Stromal cell of bone marrow (primary cell): ENCODE data around the gene CEP57L1.
"Not testable (repeated sequence)": the region's sequence is repeated elsewhere in the genome, so short reads cannot be mapped to it uniquely, and the experiment has no call there.

ENCODE experiments used
- DNase-seq: peaks from one replicate; pipeline ENCODE4 v3.0.0-alpha.2; 2012; ENCODE audit warnings: low read depth

The CEP57L1 gene

DNA sequence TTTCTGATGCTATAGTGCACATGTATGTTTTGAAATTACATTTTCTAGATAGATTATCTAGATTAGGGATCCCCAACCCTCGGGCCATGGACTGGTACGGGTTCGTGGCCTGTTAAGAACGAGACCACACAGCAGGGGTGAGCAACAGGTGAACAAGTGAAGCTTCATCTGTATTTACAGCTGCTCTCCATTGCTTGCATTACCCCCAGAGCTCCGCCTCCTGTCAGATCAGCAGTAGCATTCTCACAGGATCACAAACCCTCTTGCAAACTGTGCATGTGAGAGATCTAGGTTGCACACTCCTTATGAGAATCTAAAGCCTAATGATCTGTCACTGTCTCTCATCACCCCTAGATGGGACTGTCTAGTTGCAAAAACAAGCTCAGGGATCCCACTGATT, 10.4 kb downstream of the CEP57L1 start:
- DNase-seq, result no peak

DNA sequence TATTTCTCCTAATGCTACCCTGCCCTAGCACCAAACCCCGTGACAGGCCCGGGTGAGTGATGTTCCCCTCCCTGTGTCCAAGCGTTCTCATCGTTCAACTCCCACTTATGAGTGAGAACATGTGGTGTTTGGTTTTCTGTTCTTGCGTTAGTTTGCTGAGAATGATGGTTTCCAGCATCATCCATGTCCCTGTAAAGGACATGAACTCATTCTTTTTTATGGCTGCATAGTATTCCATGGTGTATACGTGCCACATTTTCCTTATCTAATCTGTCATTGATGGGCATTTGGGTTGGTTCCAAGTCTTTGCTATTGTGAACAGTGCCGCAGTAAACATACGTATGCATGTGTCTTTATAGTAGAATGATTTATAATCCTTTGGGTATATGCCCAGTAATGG, 14.4 kb downstream of the CEP57L1 start:
- not testable (repeated sequence) for DNase-seq

- DNase-seq, result not testable (repeated sequence)
Measured at GRCh38 chr6:109112663-109113062, 17.4 kb downstream of the CEP57L1 start.

- no peak for DNase-seq
Measured at GRCh38 chr6:109117346-109118035, 22.2 kb downstream of the CEP57L1 start.

DNA sequence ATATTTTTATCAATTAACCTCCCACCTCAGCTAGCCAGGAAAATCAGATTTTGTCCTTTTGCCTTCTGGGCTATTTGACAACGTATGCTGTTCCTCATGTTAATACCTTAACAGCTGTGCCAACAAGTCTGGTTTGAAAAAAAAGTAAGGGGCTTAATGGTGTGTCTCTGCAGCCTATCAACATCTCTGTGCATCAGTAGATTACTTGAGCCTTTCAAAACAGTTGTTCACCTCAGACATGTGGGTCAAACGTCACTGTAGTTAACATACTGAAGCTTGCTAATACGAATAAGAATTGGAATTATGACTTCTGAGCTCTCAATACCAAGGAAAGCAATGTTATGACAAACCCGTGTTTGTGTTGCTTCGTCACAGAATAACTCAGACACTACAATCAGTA, 23.0 kb downstream of the CEP57L1 start:
- no peak for DNase-seq

- DNase-seq, result no peak
Measured at GRCh38 chr6:109118871-109119354, 23.6 kb downstream of the CEP57L1 start.

DNA sequence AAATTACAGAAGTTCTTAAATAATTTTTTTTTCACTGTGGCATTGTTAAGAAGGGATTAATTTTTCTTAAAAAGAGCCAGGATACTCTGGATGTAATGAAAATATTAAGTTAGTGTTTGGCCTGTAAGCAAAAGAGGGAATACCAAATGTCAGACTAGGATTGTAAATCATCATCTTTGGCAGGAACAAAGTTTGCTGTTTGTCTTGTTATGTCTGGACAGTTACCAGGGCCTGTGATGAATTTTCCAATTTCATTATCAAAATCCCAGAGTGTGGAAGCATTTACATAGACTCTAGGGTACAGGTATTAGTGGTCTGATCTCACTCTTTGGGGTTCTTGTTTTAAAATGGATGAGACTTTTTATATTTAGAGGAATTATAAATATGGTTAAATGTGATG, 26.1 kb downstream of the CEP57L1 start:
- DNase-seq, result peak; percentile 43

DNA sequence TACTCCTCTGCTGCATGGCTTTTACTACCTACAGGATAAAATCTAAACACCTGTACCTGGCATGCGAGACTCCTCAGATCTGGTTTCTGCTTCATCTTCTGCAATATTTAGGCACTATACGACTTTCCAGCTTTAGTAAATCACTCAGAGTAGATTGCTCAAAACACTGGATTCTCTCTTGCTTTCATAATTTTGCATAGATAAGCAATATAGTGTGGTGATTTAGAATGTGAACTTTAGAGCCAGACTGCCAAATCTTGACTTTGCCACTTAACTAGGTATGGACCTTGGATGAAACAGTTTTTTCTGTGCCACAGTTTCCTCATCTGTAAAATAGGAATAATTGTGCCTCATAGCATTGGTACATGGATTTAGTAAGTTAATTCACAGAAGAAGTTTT, 28.9 kb downstream of the CEP57L1 start:
- no peak for DNase-seq

- DNase-seq, result no peak
Measured at GRCh38 chr6:109125504-109125903, 30.2 kb downstream of the CEP57L1 start.

- no peak for DNase-seq
Measured at GRCh38 chr6:109130065-109130464, 34.8 kb downstream of the CEP57L1 start.

DNA sequence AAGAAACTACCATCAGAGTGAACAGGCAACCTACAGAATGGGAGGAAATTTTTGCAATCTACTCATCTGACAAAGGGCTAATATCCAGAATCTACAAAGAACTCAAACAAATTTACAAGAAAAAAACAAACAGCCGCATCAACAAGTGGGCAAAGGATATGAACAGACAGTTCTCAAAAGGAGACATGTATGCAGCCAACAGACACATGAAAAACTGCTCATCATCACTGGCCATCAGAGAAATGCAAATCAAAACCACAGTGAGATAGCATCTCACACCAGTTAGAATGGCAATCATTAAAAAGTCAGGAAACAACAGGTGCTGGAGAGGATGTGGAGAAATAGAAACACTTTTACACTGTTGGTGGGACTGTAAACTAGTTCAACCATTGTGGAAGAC, 40.3 kb downstream of the CEP57L1 start:
- not testable (repeated sequence) for DNase-seq

GRCh38 chr6:109136039-109136438, 40.7 kb downstream of the CEP57L1 start:
- DNase-seq, result not testable (repeated sequence)

DNA sequence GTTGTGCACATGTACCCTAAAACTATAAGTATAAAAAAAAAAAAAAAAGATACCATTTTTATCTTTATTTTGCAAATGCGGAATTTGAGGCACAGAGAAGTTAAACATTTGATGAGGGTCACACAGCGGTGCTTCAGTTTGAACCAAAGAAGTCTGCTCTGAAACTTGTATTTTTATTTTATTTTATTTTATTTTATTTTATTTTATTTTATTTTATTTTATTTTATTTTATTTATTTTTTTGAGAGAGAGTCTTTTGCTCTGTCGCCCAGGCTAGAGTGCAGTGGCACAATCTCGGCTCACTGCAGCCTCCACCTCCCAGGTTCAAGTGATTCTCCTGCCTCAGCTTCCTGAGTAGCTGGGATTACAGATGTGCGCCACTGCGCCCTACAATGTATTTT, 41.2 kb downstream of the CEP57L1 start:
- DNase-seq, result not testable (repeated sequence)

DNA sequence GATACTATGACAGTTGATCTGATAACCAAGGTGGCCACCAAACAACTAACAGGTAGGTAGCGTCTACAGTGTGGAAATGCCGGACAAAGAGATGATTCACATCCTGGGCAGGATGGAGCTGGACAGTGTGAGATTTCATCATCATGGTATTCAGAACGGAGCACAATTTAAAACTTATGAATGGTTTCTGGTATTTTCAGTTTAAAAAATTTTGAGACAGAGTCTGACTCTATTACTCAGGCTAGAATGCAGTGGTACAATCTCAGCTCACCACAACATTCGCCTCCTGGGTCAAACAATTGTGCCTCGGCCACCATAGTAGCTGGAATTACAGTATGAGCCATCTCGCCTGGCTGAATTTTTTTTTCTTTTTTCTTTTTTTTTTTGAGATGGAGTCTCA, 43.8 kb downstream of the CEP57L1 start:
- DNase-seq, result no peak

DNA sequence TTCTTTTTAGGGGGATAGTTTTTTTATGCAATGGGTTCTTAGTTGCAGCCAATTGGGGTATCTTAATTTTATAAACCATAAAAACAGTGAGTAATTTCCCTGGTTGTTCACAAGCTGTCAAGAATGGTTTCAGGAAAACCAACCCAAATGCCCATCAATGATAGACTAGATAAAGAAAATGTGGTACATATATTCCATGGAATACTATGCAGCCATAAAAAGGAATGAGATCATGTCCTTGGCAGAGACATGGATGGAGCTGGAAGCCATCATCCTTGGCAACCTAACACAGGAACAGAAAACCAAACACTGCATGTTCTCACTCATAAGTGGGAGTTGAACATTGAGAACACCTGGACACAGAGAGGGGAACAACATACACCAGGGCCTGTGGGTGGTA, 46.8 kb downstream of the CEP57L1 start:
- not testable (repeated sequence) for DNase-seq

DNA sequence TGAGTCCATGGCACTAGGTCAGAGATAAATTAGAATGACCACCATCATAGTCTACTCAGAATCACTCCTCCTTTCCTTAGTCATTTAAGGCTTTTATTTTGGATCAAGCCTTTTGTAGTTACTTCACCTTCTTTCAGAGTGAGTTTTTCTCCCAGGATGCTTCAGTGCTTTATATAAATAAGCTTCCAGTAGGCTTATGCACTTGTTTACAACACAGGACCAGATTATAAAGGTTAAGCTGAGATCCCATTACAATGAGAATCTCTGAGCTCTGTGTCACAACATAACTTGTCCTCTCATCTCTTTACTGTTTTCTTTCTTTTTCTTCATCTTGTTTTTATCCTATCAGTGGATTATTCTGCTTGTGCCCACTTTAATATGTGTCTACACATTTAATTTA, 47.9 kb downstream of the CEP57L1 start:
- DNase-seq, result no peak

- DNase-seq, result not testable (repeated sequence)
Measured at GRCh38 chr6:109148251-109148650, 52.9 kb downstream of the CEP57L1 start.

DNA sequence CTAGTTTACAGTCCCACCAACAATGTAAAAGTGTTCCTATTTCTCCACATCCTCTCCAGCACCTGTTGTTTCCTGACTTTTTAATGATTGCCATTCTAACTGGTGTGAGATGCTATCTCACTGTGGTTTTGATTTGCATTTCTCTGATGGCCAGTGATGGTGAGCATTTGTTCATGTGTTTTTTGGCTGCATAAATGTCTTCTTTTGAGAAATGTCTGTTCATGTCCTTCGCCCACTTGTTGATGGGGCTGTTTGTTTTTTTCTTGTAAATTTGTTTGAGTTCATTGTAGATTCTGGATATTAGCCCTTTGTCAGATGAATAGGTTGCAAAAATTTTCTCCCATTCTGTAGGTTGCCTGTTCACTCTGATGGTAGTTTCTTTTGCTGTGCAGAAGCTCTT, 53.4 kb downstream of the CEP57L1 start:
- DNase-seq, result not testable (repeated sequence)

- no peak for DNase-seq
Measured at GRCh38 chr6:109153752-109154151, 58.4 kb downstream of the CEP57L1 start.

DNA sequence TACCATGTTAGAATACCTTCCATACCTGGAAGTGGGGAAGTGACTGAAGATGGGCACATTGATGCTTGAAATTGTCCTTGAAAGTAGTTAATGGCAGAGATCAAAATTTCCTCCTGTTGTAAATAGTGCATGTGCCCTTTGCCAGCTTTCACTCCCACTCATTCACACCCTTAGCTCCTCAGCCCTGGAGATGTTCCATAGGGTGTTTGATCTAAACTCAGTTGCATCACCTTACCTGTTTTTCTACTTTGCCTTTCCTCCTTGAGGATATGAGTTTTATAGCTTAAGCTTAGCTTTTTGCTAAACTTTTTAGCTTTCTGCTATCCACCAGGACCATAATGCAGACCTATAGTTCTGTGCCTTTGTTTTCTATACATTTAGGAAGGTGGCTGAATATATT, 69.0 kb downstream of the CEP57L1 start:
- no peak for DNase-seq

DNA sequence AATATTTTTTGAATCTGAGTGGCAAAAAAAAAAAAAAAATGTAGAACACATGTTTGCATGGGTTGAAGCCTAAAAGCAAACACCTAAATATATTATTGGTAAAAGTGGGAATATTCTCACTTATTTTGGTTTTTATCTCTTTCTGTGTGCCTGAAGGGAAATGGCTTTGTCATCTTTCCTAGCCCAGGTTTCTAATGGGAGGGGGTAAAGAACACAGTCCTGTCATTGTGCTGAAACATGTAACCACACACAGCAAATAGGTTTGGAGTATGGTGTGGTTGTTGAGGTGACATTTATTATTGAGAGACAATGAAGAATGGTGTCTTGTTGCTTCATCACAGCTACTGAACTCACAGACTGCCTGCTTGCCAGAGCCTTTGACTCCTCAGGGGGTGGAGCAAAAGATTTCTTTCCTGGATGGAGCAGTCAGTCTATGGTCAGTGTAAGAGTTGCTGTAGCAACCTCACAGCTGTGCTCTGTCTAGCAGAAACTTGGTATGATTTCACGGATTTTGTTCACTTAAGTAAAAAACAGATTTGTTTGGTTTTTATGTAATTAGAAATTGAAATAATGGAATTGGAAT, 70.2 kb downstream of the CEP57L1 start:
- peak; percentile 70 for DNase-seq

DNA sequence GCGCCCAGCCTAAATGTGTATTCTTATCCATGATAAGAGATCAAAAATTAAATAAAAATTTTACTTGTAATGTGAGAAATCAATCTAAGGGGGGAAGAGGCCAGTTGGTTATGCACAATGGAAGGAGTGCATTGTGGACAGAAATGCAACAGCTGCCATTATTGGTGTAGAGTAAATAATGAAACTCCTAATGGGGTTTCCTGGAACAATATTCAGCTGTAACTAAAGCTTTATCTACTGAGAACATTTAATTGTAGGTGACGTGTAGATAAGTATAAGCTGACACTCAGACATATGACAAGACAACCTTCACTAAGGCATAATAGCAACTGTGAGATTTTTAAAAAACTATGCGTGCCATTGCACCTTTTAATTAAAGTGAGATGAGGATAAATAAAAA, 71.4 kb downstream of the CEP57L1 start:
- no peak for DNase-seq

DNA sequence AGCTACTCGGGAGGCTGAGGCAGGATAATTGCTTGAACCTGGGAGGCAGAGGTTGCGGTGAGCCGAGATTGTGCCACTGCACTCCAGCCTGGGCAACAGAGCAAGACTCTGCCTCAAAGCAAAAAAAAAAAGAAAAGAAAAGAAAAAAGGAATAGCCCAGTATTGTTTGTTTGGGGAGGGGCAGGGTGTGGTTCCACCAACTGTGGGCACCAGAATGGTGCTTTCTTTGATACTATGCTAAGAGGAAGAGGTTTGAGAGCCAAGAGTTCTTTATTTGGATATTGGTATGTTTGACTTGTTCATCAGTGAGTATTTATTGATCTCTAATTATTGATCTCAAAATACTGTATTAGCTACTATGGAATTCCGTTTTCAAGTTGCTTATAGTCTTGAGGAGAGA, 72.3 kb downstream of the CEP57L1 start:
- DNase-seq, result no peak

GRCh38 chr6:109170333-109170732, 75.0 kb downstream of the CEP57L1 start:
- DNase-seq, result no peak
